Kidney epithelial cell (primary cell): ENCODE measurements around the gene NAA15. TPM values are rescaled to one million over a fixed set of nuclear protein-coding genes. Genes with fewer than 3 reads are reported as not detected.
"Not testable (repeated sequence)": the region's sequence is repeated elsewhere in the genome, so short reads cannot be mapped to it uniquely, and the experiment has no call there.

Source experiments
- DNase-seq: peaks from one replicate; pipeline ENCODE4 v3.0.0-alpha.2; 2010; ENCODE audit warnings: low read depth
- H3K27me3 ChIP-seq: 2 replicates; pipeline ENCODE4 v1.6.0; 2011; ENCODE audit warnings: low read length; ENCODE audit not compliant: control insufficient read depth, insufficient read depth
- H3K36me3 ChIP-seq: 2 replicates; pipeline ENCODE4 v1.5.1; 2011; ENCODE audit warnings: low read length; ENCODE audit not compliant: control insufficient read depth, insufficient read depth
- H3K4me3 ChIP-seq: 2 replicates; pipeline ENCODE4 v1.5.1; 2011; ENCODE audit warnings: low read depth, mild to moderate bottlenecking, control low read depth, low read length
- total RNA-seq: library from RNA; depleted of rRNA; stranded (reverse); fragments of >200 nt; gene quantifications from 2 replicates; pipeline ENCODE4 v1.2.3, GENCODE V29; 2015
- TF ChIP-seq, protein P1 (sequence below): IDR thresholded peaks from 2 replicates; pipeline ENCODE4 v1.5.1; 2011; ENCODE audit warnings: mild to moderate bottlenecking, moderate library complexity, low read length, control low read depth, inconsistent platforms; ENCODE audit not compliant: insufficient read depth, poor library complexity, severe bottlenecking

Gene NAA15
- total RNA-seq, 1 donor from 2014 or later = 31.0 TPM

DNA sequence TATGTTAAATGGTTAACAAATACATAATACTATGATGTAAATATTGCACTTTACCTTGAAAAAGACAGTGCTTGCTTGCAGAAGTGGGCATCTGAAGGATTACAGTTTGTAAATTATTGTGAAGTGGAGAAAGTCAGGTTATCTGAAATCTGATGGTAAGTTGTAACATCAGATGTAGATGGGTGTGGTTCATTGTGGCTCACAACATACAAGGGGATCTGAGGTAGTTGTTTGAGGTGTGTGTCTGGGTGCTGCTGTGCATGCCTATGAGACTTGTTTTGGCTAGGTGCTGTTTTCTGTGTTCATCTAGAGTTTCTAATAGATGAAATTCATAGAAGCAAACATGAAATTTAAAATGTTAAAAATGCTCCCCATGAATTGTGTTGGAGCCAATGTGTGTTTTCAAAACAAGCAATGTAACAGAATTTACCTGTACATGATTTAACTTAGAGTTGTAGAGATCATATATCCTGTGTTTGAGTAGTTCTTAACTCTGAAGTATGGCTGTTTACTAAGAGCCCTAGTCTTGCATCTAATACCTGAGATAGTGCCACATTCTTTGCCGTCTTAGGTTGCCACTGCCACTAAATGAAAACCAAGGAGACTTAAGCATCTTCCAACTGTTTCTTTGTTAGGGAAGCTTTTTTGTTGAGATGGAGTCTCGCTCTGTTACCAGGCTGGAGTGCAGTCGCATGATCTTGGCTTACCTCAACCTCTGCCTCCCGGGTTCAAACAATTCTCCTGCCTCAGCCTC lies 12.9 kb downstream of the NAA15 start:
- DNase-seq = no peak
- Histone ChIP-seq H3K4me3 (no peak overlapping the region), H3K27me3 (no peaks in the 10 kb centered on the region), H3K36me3 (no peaks in the 10 kb centered on the region)
- TF ChIP-seq, protein P1, sequence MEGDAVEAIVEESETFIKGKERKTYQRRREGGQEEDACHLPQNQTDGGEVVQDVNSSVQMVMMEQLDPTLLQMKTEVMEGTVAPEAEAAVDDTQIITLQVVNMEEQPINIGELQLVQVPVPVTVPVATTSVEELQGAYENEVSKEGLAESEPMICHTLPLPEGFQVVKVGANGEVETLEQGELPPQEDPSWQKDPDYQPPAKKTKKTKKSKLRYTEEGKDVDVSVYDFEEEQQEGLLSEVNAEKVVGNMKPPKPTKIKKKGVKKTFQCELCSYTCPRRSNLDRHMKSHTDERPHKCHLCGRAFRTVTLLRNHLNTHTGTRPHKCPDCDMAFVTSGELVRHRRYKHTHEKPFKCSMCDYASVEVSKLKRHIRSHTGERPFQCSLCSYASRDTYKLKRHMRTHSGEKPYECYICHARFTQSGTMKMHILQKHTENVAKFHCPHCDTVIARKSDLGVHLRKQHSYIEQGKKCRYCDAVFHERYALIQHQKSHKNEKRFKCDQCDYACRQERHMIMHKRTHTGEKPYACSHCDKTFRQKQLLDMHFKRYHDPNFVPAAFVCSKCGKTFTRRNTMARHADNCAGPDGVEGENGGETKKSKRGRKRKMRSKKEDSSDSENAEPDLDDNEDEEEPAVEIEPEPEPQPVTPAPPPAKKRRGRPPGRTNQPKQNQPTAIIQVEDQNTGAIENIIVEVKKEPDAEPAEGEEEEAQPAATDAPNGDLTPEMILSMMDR = no peak

DNA sequence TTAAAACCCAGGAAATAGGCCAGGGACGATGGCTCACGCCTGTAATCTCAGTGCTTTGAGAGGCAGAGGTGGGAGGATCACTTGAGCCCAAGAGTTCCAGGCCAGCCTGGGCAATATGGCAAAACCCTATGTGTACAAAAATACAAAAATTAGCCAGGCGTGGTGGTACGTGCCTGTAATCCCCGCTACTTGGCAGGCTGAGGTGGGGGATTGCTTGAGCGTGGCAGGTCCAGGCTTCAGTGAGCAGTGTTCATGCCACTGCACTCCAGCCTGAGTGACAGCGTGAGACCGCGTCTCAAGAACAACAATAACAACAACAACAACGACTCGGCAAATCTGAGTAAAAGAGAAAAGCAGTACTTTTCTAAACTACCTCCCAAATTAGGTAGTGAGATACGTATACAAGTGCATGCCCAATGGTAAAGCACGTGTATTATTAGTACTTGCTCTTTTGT lies 13.9 kb downstream of the NAA15 start:
- no peak for DNase-seq
- H3K4me3 ChIP-seq = no peak overlapping the region
- TF ChIP-seq, protein P1 = no peak
- H3K27me3 ChIP-seq = no peaks in the 10 kb centered on the region
- no peaks in the 10 kb centered on the region for H3K36me3 ChIP-seq

DNA sequence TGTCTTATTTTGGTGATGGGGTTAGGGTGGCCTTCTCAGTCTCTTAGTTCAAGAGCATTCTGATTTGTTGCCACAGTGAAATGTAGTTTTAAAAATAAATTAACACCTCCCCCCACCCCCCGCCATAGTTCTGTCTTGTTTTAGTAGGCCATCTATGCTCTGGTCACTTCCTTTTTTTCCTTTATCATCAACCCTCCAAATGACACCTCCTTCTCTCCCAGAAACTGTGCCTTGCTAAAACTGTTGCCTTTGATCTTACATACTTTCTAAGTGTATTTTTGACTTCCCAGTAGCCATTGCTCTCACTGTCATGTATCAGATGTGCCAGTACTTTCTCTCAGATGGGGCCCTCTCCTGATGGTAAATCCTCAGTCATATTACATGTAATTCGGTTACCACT lies 15.4 kb downstream of the NAA15 start:
- TF ChIP-seq, protein P1 = no peak
- Histone ChIP-seq H3K27me3 (no peaks in the 10 kb centered on the region), H3K4me3 (no peak overlapping the region), H3K36me3 (no peaks in the 10 kb centered on the region)
- DNase-seq = no peak

DNA sequence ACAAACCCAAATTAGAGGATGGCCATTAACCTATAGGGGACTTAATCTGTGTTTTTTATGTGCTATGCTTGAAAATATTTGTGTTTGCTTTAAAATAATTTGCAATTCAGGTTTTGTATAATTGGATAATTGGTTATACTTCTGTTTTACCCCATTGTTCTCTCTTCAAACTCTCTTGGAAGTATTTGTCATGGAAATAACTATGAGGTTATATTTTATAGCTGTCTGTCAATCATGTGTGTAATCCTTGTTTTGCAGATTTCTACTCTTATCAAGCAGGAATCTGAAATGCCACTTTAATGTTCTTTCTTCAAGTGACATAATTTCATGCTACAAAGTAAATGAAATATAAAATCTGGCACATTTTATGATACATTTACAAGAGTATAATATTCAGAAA lies 16.3 kb downstream of the NAA15 start:
- H3K27me3 ChIP-seq = no peaks in the 10 kb centered on the region
- TF ChIP-seq, protein P1 = no peak
- no peak overlapping the region for H3K4me3 ChIP-seq
- H3K36me3 ChIP-seq = no peaks in the 10 kb centered on the region
- DNase-seq = no peak

DNA sequence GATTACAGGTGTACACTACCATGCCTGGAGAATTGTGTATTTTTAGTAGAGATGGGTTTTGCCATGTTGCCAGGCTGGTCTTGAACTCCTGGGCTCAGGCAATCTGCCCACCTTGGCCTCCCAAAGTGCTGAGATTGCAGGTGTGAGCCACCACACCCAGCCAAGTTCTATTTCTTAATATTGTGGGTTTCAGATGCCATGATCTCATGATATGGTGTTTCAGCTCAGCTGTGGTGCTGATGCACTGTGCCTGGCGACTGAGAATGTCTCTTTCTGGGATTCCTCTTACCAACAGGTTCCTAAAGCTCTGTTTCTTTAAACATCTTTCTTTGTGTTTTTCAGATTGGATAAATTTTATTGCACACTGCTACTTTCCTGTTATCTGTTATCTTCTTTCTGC lies 18.3 kb downstream of the NAA15 start:
- Histone ChIP-seq H3K27me3 (no peaks in the 10 kb centered on the region), H3K4me3 (no peak overlapping the region), H3K36me3 (no peaks in the 10 kb centered on the region)
- TF ChIP-seq, protein P1 = no peak
- no peak for DNase-seq

DNA sequence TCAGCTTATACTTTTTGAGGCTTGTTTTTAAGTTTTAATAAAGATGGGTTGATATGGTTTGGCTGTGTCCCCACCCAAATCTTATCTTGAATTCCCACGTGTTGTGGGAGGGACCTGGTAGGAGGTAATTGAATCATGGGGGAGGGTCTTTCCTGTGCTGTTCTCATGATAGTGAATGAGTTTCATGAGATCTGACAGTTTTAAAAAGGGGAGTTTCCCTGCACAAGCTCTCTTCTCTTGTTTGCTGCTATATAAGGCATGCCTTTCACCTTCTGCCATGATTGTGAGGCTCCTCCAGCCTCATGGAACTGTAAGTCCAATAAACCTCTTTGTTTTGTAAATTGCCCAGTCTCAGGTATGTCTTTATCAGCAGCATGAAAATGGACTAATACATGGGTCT lies 20.8 kb downstream of the NAA15 start:
- H3K4me3 ChIP-seq, H3K27me3 ChIP-seq, H3K36me3 ChIP-seq, DNase-seq: not testable (repeated sequence)

DNA sequence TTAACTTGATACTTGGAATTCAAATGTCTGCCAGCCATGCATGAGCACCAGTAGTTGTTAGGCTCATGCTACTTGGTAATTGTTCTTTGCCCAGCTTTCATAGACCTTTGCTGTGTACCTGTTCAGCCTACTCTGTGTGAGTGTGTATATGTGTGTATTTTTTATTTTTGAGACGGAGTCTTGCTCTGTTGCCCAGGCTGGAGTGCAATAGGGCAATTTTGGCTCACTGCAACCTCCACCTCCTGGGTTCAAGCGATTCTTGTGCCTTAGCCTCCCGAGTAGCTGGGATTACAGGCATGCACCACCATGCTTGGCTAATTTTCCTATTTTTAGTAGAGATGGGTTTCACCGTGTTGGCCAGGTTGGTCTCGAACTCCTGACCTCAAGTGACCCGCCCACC lies 21.2 kb downstream of the NAA15 start:
- DNase-seq, H3K27me3 ChIP-seq, H3K36me3 ChIP-seq, H3K4me3 ChIP-seq: not testable (repeated sequence)
